GM18520 (cell line): ENCODE measurements around the gene PTPDC1.

ENCODE experiments used
- ATAC-seq: cut with Tn5 transposase; IDR thresholded peaks from one replicate; pipeline ENCODE4 v1.9.1; 2021; ENCODE audit not compliant: unreplicated experiment

Gene PTPDC1

DNA sequence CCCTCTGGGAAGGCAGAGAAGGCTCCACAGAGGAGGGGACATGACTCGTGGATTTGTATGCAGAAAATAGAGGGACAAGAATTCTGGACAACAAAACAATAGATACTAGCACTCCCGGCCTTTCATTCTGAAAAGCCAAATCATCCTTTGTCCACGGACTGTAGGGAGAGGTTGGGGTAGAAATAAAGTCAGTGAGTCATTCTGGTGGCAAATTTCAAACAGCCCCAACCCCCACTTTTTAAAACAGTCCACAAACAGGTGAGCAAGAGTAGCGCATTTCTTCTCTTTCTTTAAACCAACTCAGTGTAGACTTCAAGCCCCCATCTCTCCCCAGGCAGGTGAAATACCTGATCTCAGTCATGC, 56.1 kb downstream of the PTPDC1 start:
- ATAC-seq: no peak

DNA sequence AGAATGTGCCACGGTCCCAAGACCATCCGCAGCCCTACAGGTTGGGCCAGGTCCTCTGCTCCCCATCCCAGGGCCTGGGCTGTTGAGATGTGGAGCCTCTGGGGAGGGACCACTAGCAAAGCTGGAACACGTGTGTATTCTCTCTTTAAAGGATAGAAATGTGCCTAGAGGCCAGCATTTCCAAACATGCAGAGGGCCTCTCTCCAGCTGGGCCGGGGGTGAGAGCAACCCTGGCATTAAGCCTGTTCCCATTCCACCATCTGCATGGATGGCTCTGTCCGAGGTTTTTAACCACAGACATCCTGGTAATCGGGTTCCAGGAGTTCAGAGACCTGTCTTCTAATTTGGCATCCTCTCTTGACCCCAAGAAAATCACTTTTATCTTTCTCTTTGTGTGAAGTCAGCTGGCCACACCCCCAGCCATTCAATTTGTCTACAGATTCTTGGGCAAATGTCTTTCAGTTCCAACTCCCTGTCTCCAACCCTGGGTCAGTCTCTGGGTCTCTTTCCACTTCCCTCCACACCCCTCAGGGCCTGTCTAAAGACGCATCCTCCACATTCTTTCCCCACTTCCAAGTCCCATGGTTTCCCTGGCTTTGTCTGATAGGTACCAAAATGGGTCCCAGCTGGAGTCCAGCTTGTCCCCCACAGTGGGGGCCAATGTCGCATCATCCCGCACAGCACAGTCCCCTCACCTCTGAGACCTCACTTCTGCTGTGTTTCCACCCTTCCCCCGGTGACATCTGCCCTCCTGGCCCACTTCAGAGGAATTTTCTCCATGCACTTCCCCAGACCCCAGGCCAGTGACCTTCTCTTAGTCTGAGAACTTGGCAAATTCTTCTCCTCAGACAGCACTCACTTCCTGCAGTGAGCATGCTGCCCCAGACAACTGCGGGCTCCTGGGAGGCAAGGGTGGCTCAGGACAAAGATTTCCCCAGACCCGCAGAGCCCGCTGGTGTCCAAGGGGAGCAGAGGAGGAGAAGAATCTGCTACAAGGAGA, 56.8 kb downstream of the PTPDC1 start:
- ATAC-seq: no peak

DNA sequence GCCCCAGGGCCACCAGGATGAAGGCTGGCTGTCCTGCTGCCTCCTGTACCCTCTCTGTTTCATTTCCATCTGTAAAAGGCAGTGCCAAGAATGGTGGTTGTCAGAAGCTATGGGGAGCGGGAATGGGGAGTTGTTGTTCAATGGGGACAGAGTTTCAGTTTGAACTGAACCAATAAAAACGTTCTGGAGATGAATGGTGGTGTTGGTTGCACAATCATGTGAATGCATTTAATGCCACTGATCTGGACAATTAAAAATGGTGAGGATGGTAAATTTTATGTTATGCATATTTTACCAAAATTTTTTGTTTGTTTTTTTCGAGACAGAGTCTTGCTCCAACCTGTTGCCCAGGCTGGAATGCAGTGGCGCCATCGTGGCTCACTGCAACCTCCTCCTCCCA, 58.1 kb downstream of the PTPDC1 start:
- no peak for ATAC-seq

DNA sequence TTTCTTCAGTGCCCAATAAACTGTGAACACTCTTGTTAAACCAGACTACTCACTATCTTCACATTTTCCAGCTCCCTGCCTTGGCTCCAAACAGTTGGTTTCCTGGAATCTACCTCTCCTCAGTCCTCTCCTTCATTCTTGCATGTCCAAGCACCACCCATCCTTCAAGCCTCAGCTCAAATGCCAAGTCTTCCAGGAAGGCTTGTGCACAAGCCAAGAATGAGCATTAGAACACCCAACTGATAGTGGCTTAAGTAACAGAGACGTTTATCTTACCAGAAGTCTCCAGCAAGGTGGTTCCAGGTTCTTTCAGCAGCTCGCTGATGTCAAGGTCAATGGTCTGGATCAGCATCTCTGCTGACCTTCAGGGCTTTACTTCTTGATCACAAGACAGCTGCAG, 60.1 kb downstream of the PTPDC1 start:
- no peak for ATAC-seq

DNA sequence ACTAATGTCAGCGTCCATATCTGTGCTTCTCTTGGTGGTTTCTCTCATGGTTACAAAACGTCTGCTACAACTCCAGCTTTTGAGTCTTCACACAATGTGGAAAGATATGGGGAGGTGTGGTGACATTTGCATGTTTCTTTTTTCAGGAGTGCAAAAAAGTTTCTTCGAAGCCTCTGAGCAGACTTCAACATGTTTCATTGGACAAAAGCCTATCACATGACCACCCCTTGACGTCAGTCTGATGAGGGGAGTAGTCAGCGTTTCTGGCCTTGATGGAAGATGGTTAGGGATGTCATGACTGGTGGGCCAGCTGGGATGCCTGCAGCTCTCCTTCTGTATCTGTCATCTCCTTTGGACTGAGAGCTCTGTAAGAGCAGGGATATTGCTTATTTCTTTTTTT, 61.4 kb downstream of the PTPDC1 start:
- ATAC-seq: no peak

DNA sequence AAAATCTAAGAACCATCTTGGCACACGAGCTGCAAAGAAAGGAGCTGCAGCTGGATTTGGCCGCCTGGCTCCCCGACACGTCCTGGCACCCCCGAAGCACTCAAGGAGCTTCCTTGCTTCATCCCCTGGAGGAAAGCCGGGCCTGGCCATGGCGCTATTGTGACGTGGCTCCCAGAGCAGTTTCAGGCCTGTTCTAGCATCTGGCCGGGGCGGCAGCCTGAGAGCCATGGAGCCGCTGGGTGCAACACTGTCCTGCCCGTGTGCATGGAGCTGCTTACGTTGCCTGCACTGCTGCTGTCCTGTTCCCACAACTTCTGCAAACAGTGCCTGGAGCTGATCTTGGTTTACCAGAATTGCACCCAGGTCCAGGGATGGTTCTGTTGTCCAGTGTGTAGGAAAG, 63.5 kb downstream of the PTPDC1 start:
- ATAC-seq: no peak

DNA sequence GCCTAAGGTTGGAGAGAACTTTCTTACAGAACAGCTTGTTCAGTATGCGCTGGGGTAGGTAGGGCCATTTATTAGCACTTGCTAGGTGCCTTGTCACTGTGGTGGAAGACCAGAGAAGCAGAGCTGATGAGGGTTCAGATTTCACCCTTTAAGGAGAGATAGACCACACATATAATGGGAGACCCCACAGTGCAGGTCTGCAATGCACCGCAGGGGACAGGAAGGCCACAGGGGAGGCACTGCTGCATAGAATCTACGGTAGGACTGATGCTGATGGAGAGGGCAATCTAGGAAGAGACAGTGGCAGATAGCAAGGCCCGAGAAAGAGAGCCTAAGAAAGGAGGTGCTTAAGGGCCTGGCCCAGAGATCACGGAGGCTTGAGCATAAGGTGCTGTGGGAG, 64.2 kb downstream of the PTPDC1 start:
- ATAC-seq: no peak

DNA sequence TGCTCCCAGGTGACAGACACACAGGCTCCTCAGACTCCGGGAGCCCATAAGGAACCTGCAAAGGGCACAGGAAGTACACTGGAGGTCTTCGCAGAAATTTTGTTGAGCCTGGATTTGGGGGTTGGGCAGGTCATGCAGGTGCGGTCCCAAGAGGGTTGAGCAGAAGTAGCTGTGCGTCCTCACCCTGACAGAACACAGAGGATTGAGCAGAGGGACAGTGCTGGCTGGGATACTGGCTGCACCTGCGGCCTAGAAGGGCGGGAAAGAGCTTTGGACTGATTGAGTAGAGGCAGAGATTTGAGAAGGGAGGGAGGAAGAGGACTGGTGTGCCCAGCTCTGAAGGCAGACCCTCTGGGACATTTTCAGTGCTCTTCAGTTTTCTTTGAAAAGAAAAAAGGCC, 65.4 kb downstream of the PTPDC1 start:
- no peak for ATAC-seq

DNA sequence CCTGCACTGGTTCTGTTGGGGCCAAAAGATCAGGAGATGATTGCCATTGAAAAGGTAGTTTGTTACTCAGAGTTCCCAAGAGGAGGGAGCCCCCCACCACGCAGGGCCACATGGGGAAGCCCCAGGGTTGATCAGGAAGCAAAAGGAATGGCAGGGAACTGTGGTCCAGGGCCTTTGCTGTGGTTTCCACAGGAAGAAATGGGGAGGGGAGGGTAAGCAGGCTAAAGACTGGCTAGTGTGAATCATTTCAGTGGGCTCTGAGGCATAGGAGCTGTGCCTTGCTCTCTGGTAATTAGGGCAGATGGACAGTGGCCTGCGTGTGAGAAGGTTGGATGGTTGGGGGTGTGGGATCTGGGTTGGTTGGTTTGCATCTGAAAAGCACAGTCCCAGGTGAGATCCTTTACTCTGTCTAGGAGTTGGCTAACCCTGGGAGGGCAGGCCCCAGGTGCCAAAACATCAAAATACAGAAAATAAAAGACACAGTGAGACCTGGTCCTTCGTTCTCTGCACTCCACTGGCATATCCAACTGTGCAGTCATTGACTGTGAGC, 66.1 kb downstream of the PTPDC1 start:
- ATAC-seq: no peak

DNA sequence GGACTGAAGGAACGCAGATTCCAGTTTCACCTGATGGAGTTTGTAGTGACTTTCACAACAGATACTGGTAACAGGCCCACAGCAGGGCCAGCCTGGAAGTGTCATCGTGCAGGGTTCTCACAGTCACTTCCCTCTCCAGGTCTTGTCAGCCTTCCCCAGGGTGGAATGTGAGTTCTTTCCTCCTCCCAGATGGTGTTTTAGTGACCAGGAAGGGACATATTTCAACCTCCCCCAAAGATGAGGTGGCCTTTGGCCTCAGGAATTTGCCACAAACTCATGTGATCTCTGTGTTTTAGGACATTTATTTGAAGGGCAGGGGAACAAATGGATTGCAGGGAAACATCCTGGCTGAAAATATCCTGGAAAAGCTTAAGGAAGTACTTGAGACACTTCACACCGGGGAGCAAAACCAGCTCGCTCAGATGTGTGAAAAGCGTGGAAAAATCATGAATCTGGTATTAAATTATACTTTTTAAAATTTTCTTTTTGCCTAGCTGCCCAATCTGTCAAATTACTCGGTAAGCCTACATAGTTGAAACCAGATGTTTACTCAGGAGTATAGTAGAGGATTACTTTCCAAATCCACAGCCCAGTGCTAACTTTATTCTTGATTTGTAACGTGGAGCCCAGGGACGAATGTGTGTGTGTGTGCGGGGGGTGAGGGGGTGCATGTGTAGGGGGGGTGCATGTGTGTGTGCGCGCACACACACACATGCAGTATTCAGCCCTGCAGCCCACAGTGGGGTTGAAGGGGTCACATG, 66.8 kb downstream of the PTPDC1 start:
- no peak for ATAC-seq

DNA sequence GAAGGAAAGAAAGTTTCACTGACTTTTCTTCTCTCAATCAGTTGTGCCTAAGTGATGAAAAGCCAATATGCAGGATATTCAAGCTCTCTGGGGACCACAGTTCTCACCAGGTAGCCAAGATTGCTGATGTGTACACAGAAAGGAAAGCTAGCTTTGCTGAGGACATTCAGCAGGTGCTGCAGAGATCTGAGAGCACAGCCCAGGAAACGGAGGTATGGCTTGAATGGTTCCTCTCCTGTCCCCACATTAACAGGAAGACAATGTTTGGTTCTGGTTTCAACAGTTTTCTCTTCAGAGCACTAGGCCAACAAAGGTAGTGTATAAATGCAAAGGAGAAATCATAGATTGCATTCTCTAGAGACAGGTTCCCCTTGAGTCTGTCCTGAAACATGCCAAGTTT, 69.6 kb downstream of the PTPDC1 start:
- no peak for ATAC-seq

DNA sequence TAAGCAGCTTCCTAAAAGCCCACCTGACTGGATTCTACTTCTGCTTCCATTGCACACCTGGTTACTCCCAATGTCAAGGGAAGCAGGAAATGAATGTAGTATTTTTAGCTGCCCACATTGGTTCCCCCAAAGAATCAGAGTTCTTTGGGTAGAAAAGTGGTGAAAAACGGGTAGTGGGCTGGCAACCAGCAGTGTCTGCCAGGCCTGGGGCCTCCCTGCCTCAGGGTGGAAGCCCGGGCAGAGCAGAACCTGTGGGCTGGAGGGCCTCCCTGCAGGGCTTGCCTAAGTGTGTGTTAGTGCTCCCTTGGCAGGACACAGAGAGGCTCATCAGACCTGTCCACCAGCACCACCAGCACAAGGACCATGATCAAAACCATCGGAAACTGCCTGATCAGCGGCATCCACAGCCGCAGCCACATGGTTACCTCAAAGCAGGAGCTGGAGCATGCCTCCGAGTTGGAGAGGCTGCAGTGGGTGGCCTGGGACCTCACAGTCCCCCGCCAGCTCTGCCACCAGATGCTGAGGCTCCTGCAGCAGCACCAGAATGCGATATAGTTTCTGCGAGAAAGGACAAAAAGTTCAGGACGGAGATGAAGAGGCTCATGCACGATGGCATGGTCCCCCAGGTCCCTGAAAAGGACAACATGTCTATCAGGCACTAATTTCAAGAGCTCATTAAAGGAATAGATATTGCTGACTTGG, 72.2 kb downstream of the PTPDC1 start:
- no peak for ATAC-seq

DNA sequence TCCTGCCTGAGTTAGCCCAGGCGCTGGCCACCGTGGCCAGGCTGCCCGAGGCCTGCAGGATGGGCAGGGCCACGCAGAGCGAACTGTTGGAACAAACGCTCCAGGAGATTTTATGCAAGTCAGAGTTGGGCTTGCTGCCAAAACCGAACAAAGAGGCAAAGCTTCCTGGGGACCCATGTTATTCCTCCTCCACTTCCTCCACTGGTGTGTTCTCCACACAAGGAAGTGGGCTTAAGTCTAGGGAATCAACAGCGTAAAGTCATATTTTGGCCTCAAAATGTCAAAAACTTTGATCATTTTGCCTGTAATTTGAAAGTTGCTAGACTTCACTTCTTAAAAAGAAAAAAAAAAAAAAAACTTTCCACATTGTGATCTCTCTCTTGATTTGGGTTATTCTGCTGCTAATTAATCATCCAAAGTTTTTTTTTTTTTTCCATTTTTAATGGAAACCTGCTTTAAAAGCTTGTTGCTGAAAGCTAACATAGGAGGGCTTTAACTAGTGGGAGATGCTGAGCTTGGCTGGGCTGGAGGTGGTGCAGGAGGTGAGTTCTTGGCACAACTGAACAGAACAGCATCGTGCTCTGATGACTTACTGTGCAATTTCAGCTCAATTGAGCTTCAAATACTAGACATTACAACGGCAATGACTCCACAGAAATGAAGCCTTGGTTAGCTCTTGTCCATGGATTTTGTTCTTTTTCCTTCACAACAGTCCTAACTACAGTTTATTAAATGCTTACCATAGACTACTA, 73.0 kb downstream of the PTPDC1 start:
- ATAC-seq: no peak
